A549 (cell line): Measurements from ENCODE around the gene TMEM154. TPM values are rescaled to one million over a fixed set of nuclear protein-coding genes. Genes with fewer than 3 reads are reported as not detected.

Source experiments
- ATAC-seq, 2 experiments: fragments of 200-7000 bp in 1 of 2; fragments of >200 bp in 1 of 2; cut with Nextera tagmentation in 1 of 2; cut with Tn5 transposase in 1 of 2; 3 replicates each; pipeline versions ENCODE4 v1.8.0 to v1.9.1; 2018 to 2020; ENCODE audit warnings: mild to moderate bottlenecking in 1 of 2, moderate library complexity in 1 of 2
- CTCF ChIA-PET: fragments of 300-600 bp; sonication (Branson Sonifier 250); formaldehyde crosslinking; extraction: SDS; loops from one replicate; lab custom pipeline; 2021; ENCODE audit warnings: antibody characterized with exemption, inconsistent platforms; lab: Yijun Ruan, JAX
- POLR2A ChIA-PET: fragments of 350-600 bp; formaldehyde crosslinking; extraction: SDS; loops from one replicate; lab custom pipeline; 2021; ENCODE audit warnings: antibody characterized with exemption, inconsistent platforms; lab: Yijun Ruan, JAX
- DNase-seq, 2 experiments: peaks; one replicate each; pipeline versions ENCODE4 v3.0.0 to v3.0.0-alpha.2; 2011 to 2016; ENCODE audit warnings: low read depth in 1 of 2, low spot score in 1 of 2
- FAIRE-seq: peaks from 2 replicates; lab custom pipeline; 2011; peaks lifted over from hg19 to GRCh38; lab: Jason Lieb, UNC
- H3K27ac ChIP-seq, 2 experiments: fragments of >200 bp; sonication (Bioruptor Twin); formaldehyde crosslinking; 3 replicates each; pipeline ENCODE4 v1.5.1; 2016 to 2017
- H3K4me1 ChIP-seq: fragments of >200 bp; sonication (Bioruptor Twin); formaldehyde crosslinking; 3 replicates; pipeline ENCODE4 v1.6.1; 2016
- H3K4me2 ChIP-seq: fragments of >200 bp; sonication (Bioruptor Twin); formaldehyde crosslinking; 3 replicates; pipeline ENCODE4 v1.6.1; 2016
- H3K4me3 ChIP-seq: fragments of >200 bp; sonication (Bioruptor Twin); formaldehyde crosslinking; 3 replicates; pipeline ENCODE4 v1.5.1; 2016
- H3K9me3 ChIP-seq: fragments of >200 bp; sonication (Bioruptor Twin); formaldehyde crosslinking; 3 replicates; pipeline ENCODE4 v1.6.1; 2016
- BHLHE40 ChIP-seq: IDR thresholded peaks from 2 replicates; pipeline ENCODE4 v1.6.1; 2012; ENCODE audit warnings: low read depth, low read length, inconsistent platforms
- CBX8 ChIP-seq: fragments of 200-600 bp; sonication (generic); IDR thresholded peaks from 2 replicates; pipeline ENCODE4 v1.6.1; 2016
- EHMT2 ChIP-seq: fragments of 200-600 bp; sonication (generic); IDR thresholded peaks from 2 replicates; pipeline ENCODE4 v1.6.1; 2016; ENCODE audit warnings: antibody characterized with exemption, low read depth, mild to moderate bottlenecking, moderate library complexity
- EP300 ChIP-seq, 2 experiments: fragments of >200 bp; sonication (Bioruptor Twin); formaldehyde crosslinking; IDR thresholded peaks; 2 replicates in 1 of 2; 3 replicates in 1 of 2; pipeline ENCODE4 v1.6.1; 2016 to 2017
- HDAC2 ChIP-seq: fragments of 200-600 bp; sonication (generic); IDR thresholded peaks from 2 replicates; pipeline ENCODE4 v1.6.1; 2016
- HOXA7 ChIP-seq: fragments of 250-450 bp; sonication (Bioruptor Pico); IDR thresholded peaks from 2 replicates; pipeline ENCODE4 v1.5.0; 2020; ENCODE audit warnings: mild to moderate bottlenecking, moderate library complexity
- HOXB13 ChIP-seq: fragments of 250-450 bp; sonication (Bioruptor Pico); IDR thresholded peaks from 2 replicates; pipeline ENCODE4 v1.5.0; 2020; ENCODE audit warnings: low read depth, mild to moderate bottlenecking, moderate library complexity
- JUN ChIP-seq, 2 experiments: fragments of >200 bp; sonication (Bioruptor Twin); formaldehyde crosslinking; IDR thresholded peaks; 2 replicates in 1 of 2; 3 replicates in 1 of 2; pipeline ENCODE4 v1.6.1; 2016 to 2017
- MAFK ChIP-seq: fragments of 450-650 bp; IDR thresholded peaks from 2 replicates; pipeline ENCODE4 v1.6.1; 2014; ENCODE audit not compliant: partially characterized antibody
- MAZ ChIP-seq: fragments of 150-350 bp; IDR thresholded peaks from 2 replicates; pipeline ENCODE4 v1.6.1; 2014; ENCODE audit warnings: antibody characterized with exemption, low read depth, low read length, borderline replicate concordance
- NFE2L2 ChIP-seq: fragments of 150-350 bp; conservative IDR thresholded peaks from 2 replicates; pipeline ENCODE4 v1.6.1; 2014; ENCODE audit warnings: low read length
- NPAS2 ChIP-seq: fragments of 250-450 bp; sonication (Bioruptor Pico); IDR thresholded peaks from 2 replicates; pipeline ENCODE4 v1.8.0; 2022; ENCODE audit warnings: mild to moderate bottlenecking, moderate library complexity, borderline replicate concordance
- PHF8 ChIP-seq: fragments of 200-600 bp; sonication (generic); IDR thresholded peaks from 2 replicates; pipeline ENCODE4 v1.6.1; 2016; ENCODE audit warnings: low read depth, mild to moderate bottlenecking, antibody characterized with exemption, moderate library complexity, borderline replicate concordance
- POLR2AphosphoS2 ChIP-seq: conservative IDR thresholded peaks from 2 replicates; pipeline ENCODE4 v1.6.1; 2012; ENCODE audit warnings: low read length, improper control_type of control experiment, inconsistent platforms
- WGBS: methylation state at CpG from one replicate; pipeline ENCODE4 v1.1.6; 2017; ENCODE audit errors: missing lambda C conversion rate; 5-methylcytosine and 5-hydroxymethylcytosine counted together
- polyA plus RNA-seq, 4 experiments: library from polyadenylated mRNA; depleted of rRNA in 3 of 4; stranded (reverse); fragments of >200 nt; fragmentation: RNase III in 1 of 4; extraction: RNeasy Plus Mini Kit Qiagen cat#74134 plus additional on column Dnase treatment in 1 of 4; gene quantifications; 2 replicates in 3 of 4; 3 replicates in 1 of 4; pipeline ENCODE4 v1.2.3, GENCODE V29; 2011 to 2017
- TF ChIP-seq, protein P1 (sequence below): IDR thresholded peaks from 2 replicates; pipeline ENCODE4 v1.6.1; 2012; ENCODE audit warnings: low read depth, borderline replicate concordance
- TF ChIP-seq, protein P2 (sequence below): fragments of 250-450 bp; sonication (Bioruptor Pico); IDR thresholded peaks from 2 replicates; pipeline ENCODE4 v1.5.0; 2021; ENCODE audit warnings: mild to moderate bottlenecking, moderate library complexity, borderline replicate concordance
- TF ChIP-seq, protein P3 (sequence below): fragments of >200 bp; sonication (Bioruptor Twin); formaldehyde crosslinking; IDR thresholded peaks from 3 replicates; pipeline ENCODE4 v1.6.1; 2016
- TF ChIP-seq, protein P4 (sequence below): fragments of >200 bp; sonication (Bioruptor Twin); formaldehyde crosslinking; IDR thresholded peaks from 2 replicates; pipeline ENCODE4 v1.6.1; 2016
- TF ChIP-seq, protein P5 (sequence below): fragments of 450-650 bp; IDR thresholded peaks from 2 replicates; pipeline ENCODE4 v1.6.1; 2014; ENCODE audit warnings: antibody characterized with exemption

The TMEM154 gene
- polyA plus RNA-seq, 2 of the 4 experiments (the other 2 are of a cell fraction): 0.05 to 0.31 TPM

DNA sequence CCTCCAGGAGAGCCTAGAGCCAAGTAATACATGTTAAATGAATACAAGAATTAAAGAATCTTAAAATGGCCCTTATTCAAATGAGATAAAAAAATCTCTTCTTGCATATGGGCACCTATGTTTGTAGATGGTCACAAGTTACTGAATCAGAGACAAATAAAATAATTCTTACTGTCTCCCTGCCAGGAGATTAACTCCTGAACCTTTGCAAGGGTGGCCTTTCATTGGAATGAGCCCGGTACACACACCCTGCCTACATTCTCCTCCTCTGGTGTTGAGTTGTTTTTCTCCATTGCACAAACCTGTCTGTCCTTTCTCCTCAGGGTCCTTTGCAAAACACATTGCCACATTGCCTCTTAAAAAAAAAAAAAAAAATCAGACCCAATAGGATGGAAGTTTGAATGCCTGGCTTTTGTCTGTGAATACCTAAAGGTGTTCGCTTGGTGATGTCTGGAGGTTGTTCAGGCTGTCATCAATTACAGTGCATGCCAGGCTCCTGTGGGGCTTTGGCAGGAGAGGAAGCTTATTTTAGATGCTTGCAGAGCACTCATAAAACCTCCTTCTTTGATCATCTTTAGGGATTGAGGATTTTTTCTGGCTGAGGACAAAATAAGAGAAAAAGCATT lies 8.3 kb upstream of the TMEM154 start:
- ATAC-seq (no peak), FAIRE-seq (no peak), DNase-seq (no peak)
- Histone ChIP-seq H3K9me3 (no peaks in the 10 kb centered on the region), H3K4me1 (no peaks in the 10 kb centered on the region), H3K27ac (no peak overlapping the region), H3K4me3 (no peak overlapping the region)
- POLR2A ChIA-PET: no interaction called here
- WGBS: 64% methylated on average over 2 of the region's 2 CpGs
- CTCF ChIA-PET: no interaction called here
- no peak for TF ChIP-seq NFE2L2
- TF ChIP-seq HOXA7 (CRISPR knock-in tag): no peak
- TF ChIP-seq MAZ: no peak
- TF ChIP-seq BHLHE40: no peak
- TF ChIP-seq PHF8: no peak
- TF ChIP-seq HOXB13 (CRISPR knock-in tag): no peak
- TF ChIP-seq POLR2AphosphoS2: no peak
- TF ChIP-seq JUN (IDR thresholded peaks at IDR 0.05): no peak
- no peak for TF ChIP-seq EHMT2
- no peak for TF ChIP-seq HDAC2
- TF ChIP-seq NPAS2 (CRISPR knock-in tag): no peak
- TF ChIP-seq, all 56 proteins: peak for 0
- H3K4me2 ChIP-seq: no peak overlapping the region

DNA sequence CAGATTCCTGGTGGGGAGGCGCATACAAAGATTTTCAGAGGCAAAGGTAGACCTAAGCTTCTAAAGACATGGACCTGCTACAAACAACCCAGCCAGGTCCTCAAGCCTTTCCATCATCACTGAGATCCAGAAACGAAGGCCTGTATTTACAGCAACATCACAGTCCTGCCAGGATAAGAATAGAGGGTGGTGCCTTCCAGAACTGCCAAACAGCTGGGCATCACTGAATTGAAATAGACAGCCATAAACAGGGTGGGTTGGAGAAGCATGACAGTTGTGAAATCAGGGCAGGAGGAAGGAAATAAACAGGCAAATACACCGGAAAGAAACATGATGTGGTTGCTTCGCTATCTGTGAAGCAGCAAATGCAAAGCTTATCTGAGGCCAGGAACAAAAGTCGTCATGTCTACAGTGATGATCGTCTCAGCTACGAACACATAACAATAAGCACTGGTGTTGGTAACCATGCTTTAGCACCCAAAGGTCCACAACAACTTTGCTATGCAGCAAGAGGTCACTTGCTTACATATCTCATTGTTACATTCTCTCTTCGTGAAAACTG lies 6.7 kb upstream of the TMEM154 start:
- DNase-seq: no peak
- H3K27ac ChIP-seq: no peak overlapping the region
- no peaks in the 10 kb centered on the region for H3K9me3 ChIP-seq
- H3K4me2 ChIP-seq: no peak overlapping the region
- TF ChIP-seq, protein P1, sequence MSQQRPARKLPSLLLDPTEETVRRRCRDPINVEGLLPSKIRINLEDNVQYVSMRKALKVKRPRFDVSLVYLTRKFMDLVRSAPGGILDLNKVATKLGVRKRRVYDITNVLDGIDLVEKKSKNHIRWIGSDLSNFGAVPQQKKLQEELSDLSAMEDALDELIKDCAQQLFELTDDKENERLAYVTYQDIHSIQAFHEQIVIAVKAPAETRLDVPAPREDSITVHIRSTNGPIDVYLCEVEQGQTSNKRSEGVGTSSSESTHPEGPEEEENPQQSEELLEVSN: no peak
- TF ChIP-seq, protein P2, sequence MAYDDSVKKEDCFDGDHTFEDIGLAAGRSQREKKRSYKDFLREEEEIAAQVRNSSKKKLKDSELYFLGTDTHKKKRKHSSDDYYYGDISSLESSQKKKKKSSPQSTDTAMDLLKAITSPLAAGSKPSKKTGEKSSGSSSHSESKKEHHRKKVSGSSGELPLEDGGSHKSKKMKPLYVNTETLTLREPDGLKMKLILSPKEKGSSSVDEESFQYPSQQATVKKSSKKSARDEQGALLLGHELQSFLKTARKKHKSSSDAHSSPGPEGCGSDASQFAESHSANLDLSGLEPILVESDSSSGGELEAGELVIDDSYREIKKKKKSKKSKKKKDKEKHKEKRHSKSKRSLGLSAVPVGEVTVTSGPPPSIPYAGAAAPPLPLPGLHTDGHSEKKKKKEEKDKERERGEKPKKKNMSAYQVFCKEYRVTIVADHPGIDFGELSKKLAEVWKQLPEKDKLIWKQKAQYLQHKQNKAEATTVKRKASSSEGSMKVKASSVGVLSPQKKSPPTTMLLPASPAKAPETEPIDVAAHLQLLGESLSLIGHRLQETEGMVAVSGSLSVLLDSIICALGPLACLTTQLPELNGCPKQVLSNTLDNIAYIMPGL (CRISPR knock-in tag): no peak
- no peak for TF ChIP-seq MAFK
- TF ChIP-seq, protein P3, sequence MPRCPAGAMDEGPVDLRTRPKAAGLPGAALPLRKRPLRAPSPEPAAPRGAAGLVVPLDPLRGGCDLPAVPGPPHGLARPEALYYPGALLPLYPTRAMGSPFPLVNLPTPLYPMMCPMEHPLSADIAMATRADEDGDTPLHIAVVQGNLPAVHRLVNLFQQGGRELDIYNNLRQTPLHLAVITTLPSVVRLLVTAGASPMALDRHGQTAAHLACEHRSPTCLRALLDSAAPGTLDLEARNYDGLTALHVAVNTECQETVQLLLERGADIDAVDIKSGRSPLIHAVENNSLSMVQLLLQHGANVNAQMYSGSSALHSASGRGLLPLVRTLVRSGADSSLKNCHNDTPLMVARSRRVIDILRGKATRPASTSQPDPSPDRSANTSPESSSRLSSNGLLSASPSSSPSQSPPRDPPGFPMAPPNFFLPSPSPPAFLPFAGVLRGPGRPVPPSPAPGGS: no peak
- TF ChIP-seq, protein P4, sequence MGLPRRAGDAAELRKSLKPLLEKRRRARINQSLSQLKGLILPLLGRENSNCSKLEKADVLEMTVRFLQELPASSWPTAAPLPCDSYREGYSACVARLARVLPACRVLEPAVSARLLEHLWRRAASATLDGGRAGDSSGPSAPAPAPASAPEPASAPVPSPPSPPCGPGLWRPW: no peak
- no peak for TF ChIP-seq CBX8
- TF ChIP-seq, protein P5, sequence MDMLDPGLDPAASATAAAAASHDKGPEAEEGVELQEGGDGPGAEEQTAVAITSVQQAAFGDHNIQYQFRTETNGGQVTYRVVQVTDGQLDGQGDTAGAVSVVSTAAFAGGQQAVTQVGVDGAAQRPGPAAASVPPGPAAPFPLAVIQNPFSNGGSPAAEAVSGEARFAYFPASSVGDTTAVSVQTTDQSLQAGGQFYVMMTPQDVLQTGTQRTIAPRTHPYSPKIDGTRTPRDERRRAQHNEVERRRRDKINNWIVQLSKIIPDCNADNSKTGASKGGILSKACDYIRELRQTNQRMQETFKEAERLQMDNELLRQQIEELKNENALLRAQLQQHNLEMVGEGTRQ: no peak
- no peak for TF ChIP-seq MAZ
- TF ChIP-seq EP300 (IDR thresholded peaks at IDR 0.05): no peak
- TF ChIP-seq PHF8: no peak
- no peak for ATAC-seq
- H3K4me1 ChIP-seq: no peaks in the 10 kb centered on the region
- ChIA-PET POLR2A (no interaction called here), CTCF (no interaction called here)
- 61% methylated on average over 8 of the region's 8 CpGs for WGBS
- no peak overlapping the region for H3K4me3 ChIP-seq
- FAIRE-seq: no peak
